HEK293T (cell line): Measurements from ENCODE around the gene INO80.

Experiments used
- FOXA1 ChIP-seq: fragments of 450-650 bp; IDR thresholded peaks from 2 replicates; pipeline ENCODE4 v1.6.1; 2016; ENCODE audit warnings: mild to moderate bottlenecking
- HDGF ChIP-seq: fragments of 450-650 bp; IDR thresholded peaks from 2 replicates; pipeline ENCODE4 v1.6.1; 2017; ENCODE audit warnings: antibody characterized with exemption, borderline replicate concordance
- L3MBTL2 ChIP-seq: fragments of 450-650 bp; conservative IDR thresholded peaks from 2 replicates; pipeline ENCODE4 v1.6.1; 2016; ENCODE audit warnings: mild to moderate bottlenecking
- PKNOX1 ChIP-seq: fragments of 450-650 bp; IDR thresholded peaks from 2 replicates; pipeline ENCODE4 v1.6.1; 2016
- SUZ12 ChIP-seq: fragments of 450-650 bp; IDR thresholded peaks from 2 replicates; pipeline ENCODE4 v1.6.1; 2016; ENCODE audit warnings: mild to moderate bottlenecking
- TARDBP ChIP-seq: fragments of 450-650 bp; IDR thresholded peaks from 2 replicates; pipeline ENCODE4 v1.6.1; 2016
- ZNF384 ChIP-seq: fragments of 450-650 bp; IDR thresholded peaks from 2 replicates; pipeline ENCODE4 v1.6.1; 2016

- TF ChIP-seq FOXA1 (no peak), ZNF384 (no peak), SUZ12 (no peak), TARDBP (no peak), PKNOX1 (no peak), L3MBTL2 (no peak), HDGF (no peak)
Measured at GRCh38 chr15:41079717-41080116, 36.4 kb downstream of the INO80 start.
